GM20000 (cell line): ENCODE data around the gene MPP2.
"Not testable (repeated sequence)": the region's sequence is repeated elsewhere in the genome, so short reads cannot be mapped to it uniquely, and the experiment has no call there.

Source experiments
- DNase-seq: peaks from one replicate; pipeline ENCODE4 v3.0.0; 2012; ENCODE audit warnings: low spot score
- CTCF ChIP-seq: IDR thresholded peaks from 2 replicates; pipeline ENCODE4 v1.5.1; 2012; ENCODE audit warnings: mild to moderate bottlenecking, control low read depth; ENCODE audit errors: extremely low read depth, missing control alignments

MPP2 gene

GRCh38 chr17:43936434-43936833, 29.1 kb upstream of the MPP2 start:
- DNase-seq = no peak

GRCh38 chr17:43935926-43936261, 28.6 kb upstream of the MPP2 start:
- TF ChIP-seq CTCF = no peak
- DNase-seq = no peak

More at GRCh38 chr17:43936434-43936833, 29.1 kb upstream of the MPP2 start:
- TF ChIP-seq CTCF = no peak

DNA sequence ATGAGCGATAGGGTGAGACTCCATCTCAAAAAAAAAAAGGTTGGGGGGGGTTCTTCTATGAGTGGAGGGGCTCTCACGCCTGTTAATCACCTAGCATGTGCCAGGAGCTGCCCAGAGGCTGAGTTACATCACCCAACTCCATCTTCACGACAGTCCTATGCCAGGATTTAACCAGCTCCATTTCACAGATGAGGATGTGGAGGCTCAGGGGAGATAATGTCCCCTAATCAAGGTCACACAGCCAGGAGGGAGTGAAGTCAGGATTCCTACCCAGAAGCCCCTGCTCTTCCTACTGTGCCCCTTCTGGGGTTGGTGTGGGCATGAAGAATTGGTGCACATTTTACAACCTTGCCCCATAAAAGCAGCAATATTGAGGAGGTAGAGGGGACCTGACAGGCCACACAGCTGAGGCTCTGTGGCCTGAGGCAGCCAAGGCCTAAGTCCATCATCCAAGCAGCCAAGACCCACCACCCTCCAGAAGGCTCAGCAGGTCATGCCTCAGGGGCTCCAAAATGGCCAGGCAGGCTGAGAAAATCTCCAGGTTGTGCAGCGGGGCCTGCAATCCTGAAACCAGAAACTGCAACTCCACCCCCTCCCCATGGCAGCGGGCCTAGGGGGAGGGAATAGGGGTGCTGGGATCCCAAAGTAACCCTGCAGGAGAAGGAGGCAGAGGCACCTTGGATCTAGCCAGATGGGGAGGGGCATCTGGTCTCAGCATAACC, 28.0 kb upstream of the MPP2 start:
- DNase-seq = no peak
- TF ChIP-seq CTCF = no peak

DNA sequence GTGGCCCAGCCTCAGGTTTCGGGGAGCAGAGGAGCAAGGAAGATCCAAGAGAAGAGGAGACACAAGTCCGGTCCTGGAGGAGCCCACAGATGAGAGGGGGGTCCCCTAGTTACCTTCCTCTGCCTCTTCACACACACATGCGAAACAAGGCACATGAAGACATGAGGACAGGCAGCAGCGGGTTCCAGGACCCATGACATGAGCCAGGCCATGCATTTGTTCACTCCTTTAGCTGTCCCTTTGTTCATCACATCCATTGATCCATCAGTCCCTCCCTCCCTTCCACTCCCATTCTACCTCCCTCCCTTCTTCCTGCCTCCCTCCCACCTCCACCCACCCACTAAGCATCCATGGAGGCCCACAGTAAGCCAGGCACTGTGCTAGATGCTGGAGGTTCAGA, 25.6 kb upstream of the MPP2 start:
- no peak for TF ChIP-seq CTCF
- no peak for DNase-seq

DNA sequence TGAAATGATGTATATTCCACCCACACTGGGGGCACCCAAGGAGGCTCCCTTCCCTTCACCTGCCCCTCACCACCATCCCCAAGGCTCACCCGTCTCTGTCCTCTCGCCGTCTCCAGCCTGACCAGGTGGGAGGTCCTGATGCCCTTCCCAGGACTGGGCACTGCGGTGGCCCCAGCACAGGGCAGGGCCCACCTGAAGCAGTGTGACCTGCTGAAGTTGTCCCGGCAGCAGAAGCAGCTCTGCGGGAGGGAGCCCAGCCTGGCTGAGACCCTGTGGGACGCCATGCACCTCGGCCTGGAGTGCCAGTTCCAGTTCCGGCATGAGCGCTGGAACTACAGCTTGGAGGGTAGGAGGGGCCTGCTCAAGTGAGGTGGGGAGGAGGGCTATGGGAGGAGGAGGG, 25.0 kb upstream of the MPP2 start:
- DNase-seq = no peak
- TF ChIP-seq CTCF = no peak

DNA sequence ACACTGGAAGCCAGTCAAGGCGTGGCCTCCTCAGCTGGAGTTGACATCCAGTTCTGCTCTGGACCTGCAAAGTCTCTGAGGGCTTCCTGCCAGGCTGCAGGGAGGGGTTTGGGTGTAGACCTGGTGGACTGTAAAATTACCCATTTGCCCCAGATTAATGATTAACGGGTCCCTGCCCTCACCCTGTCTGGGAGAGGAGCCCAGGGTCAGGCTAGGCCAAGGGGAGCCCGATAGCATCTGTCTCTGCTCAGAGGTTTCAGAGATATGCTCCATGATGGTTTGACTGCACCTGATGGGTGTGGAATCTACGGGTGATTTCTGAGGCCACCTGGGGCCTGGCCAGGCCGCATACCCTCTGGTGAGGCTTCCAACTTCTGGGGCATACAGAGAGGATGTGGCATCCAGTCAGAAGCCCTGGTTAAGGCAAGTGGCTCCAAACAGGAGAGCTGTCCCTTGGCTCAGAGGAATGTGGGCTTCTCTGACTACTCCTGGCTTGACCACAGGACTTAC, 23.8 kb upstream of the MPP2 start:
- no peak for DNase-seq
- no peak for TF ChIP-seq CTCF

DNA sequence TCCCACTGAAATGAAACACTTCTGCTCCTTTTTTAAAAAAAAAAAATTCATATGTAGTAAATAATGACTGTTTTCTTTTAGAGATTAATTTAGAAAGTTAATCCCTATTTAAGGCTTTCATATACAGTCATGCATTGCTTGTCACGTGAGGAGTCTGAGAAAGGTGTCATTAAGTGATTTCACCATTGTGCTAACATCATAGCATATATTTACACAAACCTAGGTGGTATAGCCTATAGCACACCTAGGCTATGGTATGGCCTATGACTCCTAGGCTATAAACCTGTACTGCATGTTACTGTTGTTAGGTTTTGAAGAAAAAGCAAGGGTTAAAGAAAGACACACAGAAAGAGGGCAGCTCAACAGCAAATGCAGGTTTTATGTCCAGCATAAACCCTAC, 21.3 kb upstream of the MPP2 start:
- DNase-seq = no peak
- TF ChIP-seq CTCF = no peak

DNA sequence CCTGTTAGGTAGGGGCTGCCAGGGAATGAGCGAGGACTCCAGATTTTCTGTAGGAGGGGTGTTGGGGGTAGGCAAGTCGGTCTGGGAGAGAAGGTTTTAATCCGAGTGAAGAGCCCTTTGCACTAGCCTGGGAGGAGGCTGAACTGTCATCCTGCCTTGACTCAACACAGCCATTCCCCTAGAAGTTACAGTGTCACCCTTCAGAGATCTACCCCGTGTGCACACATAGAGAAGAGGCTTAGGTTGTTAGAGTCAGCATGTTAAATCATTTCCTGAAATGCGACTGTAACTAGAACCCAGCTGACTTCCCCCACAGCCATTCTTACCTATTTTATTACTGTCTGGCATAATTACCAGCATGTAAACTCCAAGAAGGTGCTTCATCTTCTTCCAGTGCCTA, 20.6 kb upstream of the MPP2 start:
- not testable (repeated sequence) for DNase-seq
